HCEC 1CT (cell line): ENCODE data around the gene RABGAP1L.
A peak's percentile ranks its signal among the peaks of the same experiment; 100 is the strongest.
"Not testable (repeated sequence)": the region's sequence is repeated elsewhere in the genome, so short reads cannot be mapped to it uniquely, and the experiment has no call there.

ENCODE experiments used
- DNase-seq: peaks from one replicate; pipeline ENCODE4 v3.0.0-alpha.2; 2017

Gene RABGAP1L

DNA sequence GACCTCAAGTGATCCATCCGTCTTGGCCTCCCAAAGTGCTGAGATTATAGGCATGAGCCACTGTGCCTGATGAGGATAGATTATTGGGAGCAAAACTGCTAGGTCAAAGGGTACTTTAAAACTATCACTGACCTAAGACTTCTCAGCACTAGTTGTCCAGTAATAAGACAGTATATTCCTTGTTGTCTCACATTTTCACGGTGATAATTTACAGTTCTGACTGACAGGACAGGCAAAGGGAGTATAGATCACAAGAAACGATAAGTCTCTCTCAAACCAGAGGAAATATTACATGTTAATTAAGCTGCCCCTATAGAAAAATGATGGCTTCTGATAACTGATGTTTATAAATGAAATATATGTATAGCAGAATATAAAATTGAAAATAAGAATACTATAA, 860.2 kb downstream of the RABGAP1L start:
- DNase-seq, result no peak

DNA sequence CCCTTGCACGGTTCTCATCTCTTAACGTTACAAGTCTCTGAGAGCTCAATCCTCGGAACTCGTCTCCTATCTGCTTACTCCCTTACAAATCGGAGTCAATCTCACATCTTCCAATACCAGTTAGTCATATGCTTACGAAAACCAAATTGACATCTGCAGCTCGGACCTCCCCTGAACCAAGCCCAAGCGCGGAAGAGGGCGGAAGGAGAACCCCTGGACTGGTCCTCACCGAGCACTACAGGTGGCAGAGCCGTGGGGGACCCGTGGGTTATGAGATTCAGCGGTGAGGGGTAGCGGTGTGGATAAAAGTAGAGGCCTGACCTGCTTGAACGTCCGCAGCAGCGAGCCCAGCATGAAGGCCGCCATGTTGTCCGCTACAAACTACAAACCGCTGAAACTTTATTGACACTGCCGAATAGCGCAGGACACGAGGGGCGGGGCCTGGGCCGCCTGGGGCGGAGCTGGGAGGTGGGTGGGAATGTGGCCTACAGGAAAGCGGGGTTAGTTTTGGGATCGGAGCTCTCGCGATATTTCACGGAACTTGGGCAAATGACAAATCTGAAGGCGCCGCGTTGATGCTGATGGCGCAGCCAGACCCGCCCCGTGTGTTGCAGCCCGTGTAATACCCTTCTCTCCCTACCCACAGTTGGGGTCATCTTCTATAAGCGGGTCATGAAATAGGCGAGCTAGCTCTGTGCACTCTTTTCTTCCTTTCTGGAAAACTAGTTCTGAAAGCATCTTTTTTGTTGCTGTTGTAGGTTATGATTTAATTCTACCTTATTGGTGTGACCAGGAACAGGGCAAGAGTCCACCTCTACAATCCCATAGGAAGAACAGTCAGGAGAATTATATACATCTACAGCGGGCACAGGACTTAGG, 864.0 kb downstream of the RABGAP1L start, which contains the start of gene MRPS14:
Gene MRPS14, minus strand, starts transcription at position 383 of the 879 bp plus-strand sequence. Its CDS starts 17 bp downstream, at position 366.
- peak; percentile 97 for DNase-seq

DNA sequence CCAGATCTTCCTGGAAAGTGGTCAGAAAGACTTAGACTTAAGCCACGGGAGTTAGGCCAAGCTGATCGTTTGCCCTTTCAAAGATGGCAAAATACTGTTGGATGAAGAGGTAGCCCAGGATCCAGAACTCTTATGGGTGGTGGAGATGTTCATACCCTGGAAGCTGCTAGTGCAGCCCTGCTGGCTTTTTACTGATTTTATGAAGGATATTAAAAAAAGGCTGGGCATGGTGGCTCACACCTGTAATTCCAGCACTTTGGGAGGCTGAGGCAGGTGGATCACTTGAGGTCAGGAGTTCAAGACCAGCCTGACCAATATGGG, 864.6 kb downstream of the RABGAP1L start:
- not testable (repeated sequence) for DNase-seq

DNA sequence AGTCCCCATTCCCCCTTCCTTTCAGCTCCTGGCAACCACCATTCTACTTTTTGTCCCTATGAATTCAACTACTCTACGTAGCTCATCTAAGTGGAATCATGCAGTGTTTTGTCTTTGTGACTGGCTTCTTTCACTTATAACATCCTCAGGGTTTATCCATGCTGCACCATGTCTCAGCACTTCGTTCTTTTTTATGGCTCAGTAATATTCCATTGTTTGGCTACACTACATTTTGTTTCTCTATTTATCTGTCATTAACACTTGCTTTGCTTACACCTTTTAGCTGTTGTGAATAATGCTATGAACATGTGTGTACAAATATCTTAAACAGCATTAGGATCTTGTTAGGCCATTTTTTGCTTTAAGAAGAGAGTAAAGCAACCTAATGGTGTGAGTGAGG, 865.5 kb downstream of the RABGAP1L start:
- no peak for DNase-seq

DNA sequence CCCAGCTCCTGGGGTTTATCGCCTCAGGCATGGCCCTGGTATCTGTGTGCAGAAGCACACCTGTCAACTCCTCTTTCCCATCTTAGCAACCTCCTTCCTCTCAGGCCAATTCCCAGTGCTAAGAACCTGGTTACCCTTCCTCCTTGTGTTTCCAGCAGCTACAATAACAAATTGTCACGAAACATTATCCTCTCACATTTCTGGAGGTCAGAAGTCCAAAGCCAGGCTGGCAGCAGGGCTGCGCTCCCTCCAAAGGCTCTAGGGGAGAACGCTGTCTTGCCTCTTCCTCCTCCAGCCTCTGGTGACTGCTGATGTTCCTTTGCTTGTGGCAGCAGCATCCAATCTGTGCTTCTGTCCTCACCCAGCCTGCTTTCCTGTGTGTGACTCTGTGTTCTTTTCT, 874.6 kb downstream of the RABGAP1L start:
- no peak for DNase-seq

DNA sequence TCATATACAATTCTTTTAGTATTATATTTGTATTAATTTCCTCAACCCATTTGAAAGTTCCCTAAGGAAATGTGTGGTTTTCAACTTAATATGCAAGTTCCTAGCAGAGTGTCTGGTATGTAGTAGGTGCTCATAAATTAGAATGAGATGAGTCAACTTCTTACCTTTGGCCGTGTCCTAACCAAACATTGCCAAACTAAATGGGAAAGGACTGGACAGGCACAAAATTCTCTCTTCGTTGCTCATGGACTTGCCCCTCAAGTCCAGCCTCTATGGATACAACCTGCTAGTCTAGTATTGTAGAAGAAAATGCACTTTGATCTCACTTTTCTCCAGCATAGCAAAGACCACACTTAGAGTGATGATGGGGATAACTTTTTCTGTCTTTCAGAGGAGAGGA, 875.5 kb downstream of the RABGAP1L start:
- no peak for DNase-seq

DNA sequence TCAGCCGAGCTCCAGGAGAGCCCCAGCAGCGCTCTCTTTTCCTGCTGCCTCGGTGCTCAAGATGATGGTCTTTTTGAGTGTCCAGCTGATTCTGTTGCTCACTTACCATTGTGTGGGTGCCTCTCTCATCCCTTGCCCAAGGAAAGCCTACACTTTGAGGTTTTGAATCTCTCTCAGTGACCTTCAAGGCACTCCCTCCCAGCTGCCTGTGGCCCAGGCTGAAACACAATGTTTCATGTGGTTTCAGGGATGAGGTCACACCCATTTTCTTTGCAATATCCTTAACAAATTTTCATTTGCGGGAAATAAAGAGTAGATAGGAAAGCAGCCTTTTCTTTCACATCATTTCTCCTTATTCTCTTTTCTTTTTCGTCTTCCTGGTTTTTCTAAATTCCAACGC, 876.5 kb downstream of the RABGAP1L start:
- DNase-seq, result no peak

DNA sequence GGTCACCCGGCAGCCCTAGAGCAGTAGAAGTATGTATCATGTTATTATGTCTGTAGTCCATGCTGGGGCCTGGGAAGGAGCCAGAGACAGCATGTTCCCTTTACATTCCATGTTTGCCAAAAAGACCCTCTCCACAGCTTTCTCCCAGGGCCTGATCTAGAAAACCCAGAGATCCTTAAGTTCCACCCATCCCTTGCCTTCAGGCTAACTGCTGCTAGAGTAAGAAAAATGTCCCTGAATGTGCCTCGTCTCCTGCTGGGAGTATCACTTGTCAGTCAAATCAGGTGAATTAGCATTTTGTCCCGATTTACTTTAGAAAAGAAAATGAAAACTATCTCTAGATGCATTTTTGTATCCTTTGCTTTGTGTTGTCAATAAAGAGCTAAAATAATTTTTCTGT, 877.2 kb downstream of the RABGAP1L start:
- DNase-seq, result no peak

DNA sequence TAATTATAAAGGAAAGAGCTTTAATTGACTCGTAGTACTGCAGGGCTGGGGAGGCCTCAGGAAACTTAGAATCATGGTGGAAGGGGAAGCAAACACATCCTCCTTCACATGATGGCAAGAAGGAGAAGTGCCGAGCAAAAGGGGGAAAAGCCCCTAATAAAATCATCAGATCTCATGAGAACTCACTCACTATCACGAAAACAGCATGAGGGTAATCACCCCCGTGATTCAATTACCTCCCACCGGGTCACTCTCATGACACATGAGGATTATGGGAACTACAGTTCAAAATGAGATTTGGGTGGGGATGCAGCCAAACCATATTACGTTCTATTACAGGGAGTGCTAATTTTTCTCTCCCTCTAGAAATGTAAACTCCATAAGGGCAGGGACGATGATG, 878.1 kb downstream of the RABGAP1L start:
- DNase-seq, result no peak

DNA sequence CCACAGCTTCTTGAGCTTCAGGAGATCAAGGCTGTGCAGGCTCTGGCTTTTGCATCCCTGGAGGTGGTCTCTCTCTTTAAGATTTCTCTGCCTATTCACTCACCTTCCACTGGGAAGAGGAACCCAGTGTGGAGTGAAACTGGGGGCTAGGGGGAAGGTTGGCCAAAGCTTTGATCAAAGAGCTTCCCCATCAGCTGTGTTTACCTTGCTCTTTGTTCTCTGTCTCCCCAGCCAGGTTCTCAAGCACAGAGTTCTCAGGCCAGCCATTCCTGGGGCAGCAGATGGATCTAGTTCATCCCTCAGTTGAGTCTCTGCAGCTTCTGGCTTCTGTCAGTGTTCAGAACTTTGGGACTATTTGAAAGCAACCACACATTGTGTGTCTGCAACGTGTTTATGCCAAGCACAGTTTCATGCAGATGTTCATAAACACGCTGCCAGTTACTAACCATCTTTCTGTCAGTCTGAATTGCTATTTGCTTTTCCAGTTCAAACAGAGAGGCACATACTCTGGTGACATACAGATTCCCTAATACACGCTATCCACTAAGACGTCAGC, 881.1 kb downstream of the RABGAP1L start:
- no peak for DNase-seq

DNA sequence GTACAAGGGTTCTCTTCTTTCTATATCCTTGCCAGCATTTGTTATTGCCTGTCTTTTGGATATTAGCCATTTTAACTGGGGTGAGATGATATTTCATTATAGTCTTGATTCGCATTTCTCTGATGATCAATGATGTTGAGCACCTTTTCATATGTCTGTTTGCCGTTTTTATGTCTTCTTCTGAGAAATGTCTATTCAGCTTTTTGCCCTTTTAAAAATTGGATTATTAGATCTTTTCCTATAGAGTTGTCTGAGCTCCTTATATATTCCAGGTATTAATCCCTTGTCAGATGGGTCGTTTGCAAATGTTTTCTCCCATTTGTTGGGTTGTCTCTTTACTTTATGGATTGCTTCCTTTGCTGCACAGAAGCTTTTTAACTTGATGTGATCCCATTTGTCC, 883.3 kb downstream of the RABGAP1L start:
- no peak for DNase-seq

DNA sequence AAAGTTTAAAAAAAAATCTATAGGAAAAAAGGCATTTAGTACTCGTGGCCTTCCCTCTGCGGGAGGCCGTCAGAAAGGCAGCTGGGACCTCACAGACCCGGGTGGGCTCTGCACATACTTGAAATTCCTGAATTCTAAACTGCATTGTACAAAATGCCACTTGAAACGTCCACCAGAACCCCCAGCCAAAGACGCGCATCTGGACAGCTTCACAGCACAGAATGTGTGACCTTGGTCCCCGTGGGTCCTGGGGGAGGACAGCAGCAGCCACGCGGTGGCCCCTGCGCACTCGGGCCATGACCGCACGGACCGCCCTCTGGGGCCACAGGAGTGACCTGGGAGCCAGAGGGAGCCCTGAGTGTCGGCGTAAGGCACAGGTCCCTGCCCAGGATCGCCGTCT, 884.5 kb downstream of the RABGAP1L start:
- no peak for DNase-seq

DNA sequence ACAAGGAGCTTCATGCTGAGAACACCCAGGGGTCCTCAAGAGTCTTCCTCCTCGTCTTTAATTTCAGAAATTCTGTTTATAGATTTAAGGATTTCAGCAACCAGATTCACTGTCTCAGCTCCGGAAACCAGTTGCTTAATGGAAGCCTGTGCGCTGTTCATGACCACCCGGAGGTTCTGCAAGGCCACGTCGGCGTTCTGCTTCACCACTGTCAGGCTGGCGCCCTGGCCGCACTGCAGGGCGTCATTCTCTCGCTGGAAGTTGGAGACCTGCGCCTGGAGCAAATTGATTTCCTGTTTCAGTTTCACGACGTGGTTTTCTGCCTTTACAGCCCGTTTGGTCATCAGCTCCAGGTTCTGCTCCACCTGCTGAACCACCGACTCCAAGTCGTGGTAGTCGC, 885.3 kb downstream of the RABGAP1L start:
- not testable (repeated sequence) for DNase-seq
